Activated CD4-positive, alpha-beta T cell treated with anti-CD3 and anti-CD28 coated beads for 36 hours (primary cell): ENCODE results near the gene MTNR1A. TPM values are rescaled to one million over a fixed set of nuclear protein-coding genes. Genes with fewer than 3 reads are reported as not detected.

Source experiments
- ATAC-seq: fragments of 200-7000 bp; cut with Tn5 transposase; one replicate; pipeline ENCODE4 v1.10.0; 2021; ENCODE audit warnings: mild to moderate bottlenecking, moderate library complexity
- CTCF ChIA-PET: fragments of 350-600 bp; sonication (Branson Sonifier 250); formaldehyde crosslinking; loops from one replicate; lab custom pipeline; 2021; ENCODE audit warnings: antibody characterized with exemption; lab: Charles Lee
- POLR2A ChIA-PET: fragments of 350-600 bp; sonication (Branson Sonifier 250); formaldehyde crosslinking; loops from one replicate; lab custom pipeline; 2021; ENCODE audit warnings: antibody characterized with exemption, inconsistent platforms; lab: Charles Lee
- DNase-seq: peaks from one replicate; pipeline ENCODE4 v3.0.0-alpha.2; 2020
- H3K27ac Mint-ChIP-seq: one replicate; pipeline ENCODE4 v1.8.0; 2021; ENCODE audit warnings: mixed read lengths
- H3K27me3 Mint-ChIP-seq: one replicate; pipeline ENCODE4 v1.8.0; 2021; ENCODE audit warnings: mixed read lengths
- H3K36me3 Mint-ChIP-seq: one replicate; pipeline ENCODE4 v1.8.0; 2021; ENCODE audit warnings: low read depth, mixed read lengths
- H3K4me1 Mint-ChIP-seq: one replicate; pipeline ENCODE4 v1.8.0; 2021; ENCODE audit warnings: mixed read lengths
- H3K4me3 Mint-ChIP-seq: one replicate; pipeline ENCODE4 v1.8.0; 2021; ENCODE audit warnings: mild to moderate bottlenecking, moderate library complexity, mixed read lengths
- H3K9me3 Mint-ChIP-seq: one replicate; pipeline ENCODE4 v1.8.0; 2021; ENCODE audit warnings: low read depth, mixed read lengths
- intact Hi-C, 2 experiments: fragments of 100-400 bp; cut with DNase I in 1 of 2; cut with micrococcal nuclease in 1 of 2; formaldehyde crosslinking; loops; one replicate each; pipeline versions ENCODE4 v1.14.2 to v1.15.1; 2022 to 2024; cut with DNase I, micrococcal nuclease
- total RNA-seq, 2 experiments: library from RNA; stranded (reverse); gene quantifications; one replicate each; pipeline ENCODE4 v1.2.3, GENCODE V29; 2021

Gene MTNR1A
- total RNA-seq, 2 experiments from 2014 or later, result not detected

- ATAC-seq (no peak), DNase-seq (no peak)
- Mint-ChIP-seq H3K4me3 (no peak overlapping the region), H3K4me1 (no peaks in the 10 kb centered on the region), H3K27ac (no peak overlapping the region), H3K27me3 (no peaks in the 10 kb centered on the region), H3K9me3 (peaks cover 4% of the 10 kb centered on the region), H3K36me3 (no peaks in the 10 kb centered on the region)
- ChIA-PET POLR2A (no interaction called here), CTCF (no interaction called here)
- intact Hi-C loops, result no loop called here
Observed at GRCh38 chr4:186485561-186486062, 69.8 kb downstream of the MTNR1A start.

- Mint-ChIP-seq H3K4me3 (no peak overlapping the region), H3K9me3 (peaks cover 2% of the 10 kb centered on the region), H3K36me3 (no peaks in the 10 kb centered on the region), H3K27ac (no peak overlapping the region), H3K4me1 (no peaks in the 10 kb centered on the region), H3K27me3 (no peaks in the 10 kb centered on the region)
- ChIA-PET POLR2A (no interaction called here), CTCF (no interaction called here)
- intact Hi-C loops, result no loop called here
- no peak for ATAC-seq
- DNase-seq, result no peak
Observed at GRCh38 chr4:186485150-186485549, 70.2 kb downstream of the MTNR1A start.

GRCh38 chr4:186483656-186484055 is 71.7 kb downstream of the MTNR1A start:
- no peak for DNase-seq
- POLR2A ChIA-PET, result no interaction called here
- ATAC-seq, result no peak
- no peak overlapping the region for H3K27ac Mint-ChIP-seq
- H3K27me3 Mint-ChIP-seq, result no peaks in the 10 kb centered on the region
- no peak overlapping the region for H3K4me3 Mint-ChIP-seq
- CTCF ChIA-PET, result no interaction called here
- no peaks in the 10 kb centered on the region for H3K9me3 Mint-ChIP-seq
- H3K36me3 Mint-ChIP-seq, result no peaks in the 10 kb centered on the region
- no peaks in the 10 kb centered on the region for H3K4me1 Mint-ChIP-seq
- intact Hi-C loops, result no loop called here

Other genes with a start within 250 kb of the MTNR1A start
- gene FAT1, start 168.3 kb upstream of the MTNR1A start, total RNA-seq, result under 1 TPM; 0.02 to 0.05 TPM